Activated T-cell treated with anti-CD3 and anti-CD28 coated beads, Interleukin-2, amount 50 U/mL, for 72 hours (primary cell): Measurements from ENCODE around the gene CREB5. TPM values are rescaled to one million over a fixed set of nuclear protein-coding genes. Genes with fewer than 3 reads are reported as not detected.
"Not testable (repeated sequence)": the region's sequence is repeated elsewhere in the genome, so short reads cannot be mapped to it uniquely, and the experiment has no call there.

ENCODE experiments used
- ATAC-seq, 2 donors: fragments of 150-1000 bp; cut with Tn5 transposase; replicated peaks in 1 of 2; 2 replicates each; pipeline ENCODE4 v1.10.0; 2021; ENCODE audit warnings: moderate library complexity in 2 of 2, mild to moderate bottlenecking in 1 of 2
- DNase-seq, 2 donors: peaks; one replicate each; pipeline ENCODE4 v3.0.0; 2021 to 2022; ENCODE audit warnings: mixed read lengths in 1 of 2
- H3K27ac Mint-ChIP-seq: one replicate; pipeline ENCODE4 v1.8.0; 2022; ENCODE audit warnings: mild to moderate bottlenecking, moderate library complexity, mixed read lengths
- H3K27me3 Mint-ChIP-seq: one replicate; pipeline ENCODE4 v1.8.0; 2022; ENCODE audit warnings: low read depth, mixed read lengths
- H3K36me3 Mint-ChIP-seq, 2 donors: one replicate each; pipeline ENCODE4 v1.8.0; 2022; ENCODE audit warnings: mixed read lengths in 2 of 2, mild to moderate bottlenecking in 1 of 2; ENCODE audit not compliant: insufficient read depth in 2 of 2
- H3K4me1 Mint-ChIP-seq: one replicate; pipeline ENCODE4 v1.8.0; 2022; ENCODE audit warnings: low read depth, mixed read lengths
- H3K4me3 Mint-ChIP-seq, 2 donors: one replicate each; pipeline ENCODE4 v1.8.0; 2022; ENCODE audit warnings: mild to moderate bottlenecking in 2 of 2, mixed read lengths in 2 of 2, moderate library complexity in 2 of 2
- H3K9me3 Mint-ChIP-seq, 2 donors: one replicate each; pipeline ENCODE4 v1.8.0; 2022; ENCODE audit warnings: mixed read lengths in 2 of 2
- total RNA-seq, 2 donors: library from RNA; stranded (reverse); gene quantifications; one replicate each; pipeline ENCODE4 v1.2.3, GENCODE V29; 2022

Gene CREB5
- total RNA-seq, 2 donors from 2014 or later = 1.2 to 1.9 TPM

- ATAC-seq = no peak
- DNase-seq = no peak
- Mint-ChIP-seq H3K4me1 (no peaks in the 10 kb centered on the region), H3K36me3 (peaks cover 0 to 2% of the 10 kb centered on the region in 2 donors), H3K27me3 (peaks cover 38% of the 10 kb centered on the region), H3K9me3 (peaks cover 3 to 4% of the 10 kb centered on the region in 2 donors), H3K4me3 (no peak overlapping the region), H3K27ac (no peak overlapping the region)
Observed at GRCh38 chr7:28544453-28545117, 132.3 kb downstream of the CREB5 start.

DNA sequence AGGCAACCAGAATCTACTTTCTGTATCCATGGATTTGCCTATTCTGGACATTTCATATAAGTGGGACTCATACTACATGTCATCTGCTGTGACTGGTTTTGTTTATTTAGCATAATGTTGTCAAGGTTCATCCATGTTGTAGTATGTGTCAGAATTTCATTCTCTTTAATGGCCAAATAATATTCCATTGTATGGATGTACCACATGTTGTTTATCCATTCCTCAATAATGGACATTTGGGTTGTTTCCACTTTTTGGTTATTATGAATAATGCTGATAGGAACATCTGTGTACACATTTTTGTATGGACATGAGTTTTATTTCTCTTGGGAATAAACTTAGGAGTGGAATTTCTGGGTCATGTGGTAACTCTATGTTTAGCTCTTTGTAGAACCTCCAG is 133.7 kb downstream of the CREB5 start:
- Mint-ChIP-seq H3K27me3 (peaks cover 34% of the 10 kb centered on the region), H3K27ac (no peak overlapping the region), H3K4me3 (no peak overlapping the region), H3K36me3 (peaks cover 0 to 2% of the 10 kb centered on the region in 2 donors), H3K4me1 (no peaks in the 10 kb centered on the region), H3K9me3 (peaks cover 3 to 4% of the 10 kb centered on the region in 2 donors)
- no peak for DNase-seq
- no peak for ATAC-seq

DNA sequence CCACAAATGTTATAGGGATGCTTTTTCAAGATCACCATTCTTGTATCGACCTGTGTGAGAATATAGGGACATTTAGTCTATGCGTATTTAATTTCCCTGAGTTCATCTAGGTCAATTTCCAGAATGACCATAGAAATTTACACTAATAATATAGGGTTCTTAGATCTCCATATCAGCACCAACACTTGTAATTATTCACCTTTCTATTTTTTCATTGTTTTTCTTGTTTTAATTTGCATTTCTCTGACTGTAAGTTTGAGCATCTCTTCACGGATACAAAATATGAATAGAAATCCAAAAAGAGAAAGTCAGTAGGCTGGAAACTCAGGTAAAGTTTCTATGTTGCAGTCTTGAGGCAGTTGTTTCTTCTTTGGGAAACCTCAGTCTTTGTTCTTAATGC is 134.8 kb downstream of the CREB5 start:
- H3K4me3 Mint-ChIP-seq = no peak overlapping the region
- H3K27ac Mint-ChIP-seq = no peak overlapping the region
- H3K36me3 Mint-ChIP-seq = peaks cover 0 to 2% of the 10 kb centered on the region in 2 donors
- ATAC-seq = no peak
- no peak for DNase-seq
- no peaks in the 10 kb centered on the region for H3K4me1 Mint-ChIP-seq
- peaks cover 39% of the 10 kb centered on the region for H3K27me3 Mint-ChIP-seq
- H3K9me3 Mint-ChIP-seq = peaks cover 3 to 4% of the 10 kb centered on the region in 2 donors

DNA sequence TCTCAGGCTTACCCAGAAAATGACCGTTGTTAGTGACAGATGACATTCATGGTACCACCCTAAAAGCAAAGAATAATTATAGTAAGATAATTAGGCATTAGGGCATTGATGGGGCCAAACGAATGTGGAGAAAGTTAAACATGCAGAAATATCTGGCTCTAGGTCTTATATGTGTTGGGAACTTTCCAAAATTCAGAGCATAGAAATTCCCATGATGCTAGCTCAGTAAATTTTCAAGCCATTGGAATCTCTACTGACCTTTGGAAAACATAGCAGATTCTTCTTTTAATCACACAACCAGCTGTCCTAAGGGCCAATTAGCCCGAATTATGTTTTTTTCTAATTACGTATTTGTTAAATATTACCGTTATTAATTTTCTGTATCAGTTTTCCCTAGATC is 136.1 kb downstream of the CREB5 start:
- no peaks in the 10 kb centered on the region for H3K4me1 Mint-ChIP-seq
- H3K27ac Mint-ChIP-seq = no peak overlapping the region
- ATAC-seq = no peak
- peaks cover 3 to 4% of the 10 kb centered on the region in 2 donors for H3K9me3 Mint-ChIP-seq
- H3K4me3 Mint-ChIP-seq = no peak overlapping the region
- H3K36me3 Mint-ChIP-seq = peaks cover 0 to 2% of the 10 kb centered on the region in 2 donors
- peaks cover 40% of the 10 kb centered on the region for H3K27me3 Mint-ChIP-seq
- no peak for DNase-seq

GRCh38 chr7:28549998-28550397 is 137.7 kb downstream of the CREB5 start:
- Mint-ChIP-seq H3K9me3 (peaks cover 3 to 4% of the 10 kb centered on the region in 2 donors), H3K4me1 (no peaks in the 10 kb centered on the region), H3K36me3 (peaks cover 0 to 2% of the 10 kb centered on the region in 2 donors), H3K27me3 (peaks cover 41% of the 10 kb centered on the region), H3K4me3 (no peak overlapping the region), H3K27ac (no peak overlapping the region)
- no peak for ATAC-seq
- no peak for DNase-seq

GRCh38 chr7:28550580-28551186 is 138.4 kb downstream of the CREB5 start:
- Mint-ChIP-seq H3K4me3 (no peak overlapping the region), H3K27ac (no peak overlapping the region), H3K36me3 (peaks cover 0 to 2% of the 10 kb centered on the region in 2 donors), H3K27me3 (peaks cover 40% of the 10 kb centered on the region), H3K9me3 (peaks cover 3% of the 10 kb centered on the region in 2 donors), H3K4me1 (no peaks in the 10 kb centered on the region)
- DNase-seq (no peak), ATAC-seq (no peak)

DNA sequence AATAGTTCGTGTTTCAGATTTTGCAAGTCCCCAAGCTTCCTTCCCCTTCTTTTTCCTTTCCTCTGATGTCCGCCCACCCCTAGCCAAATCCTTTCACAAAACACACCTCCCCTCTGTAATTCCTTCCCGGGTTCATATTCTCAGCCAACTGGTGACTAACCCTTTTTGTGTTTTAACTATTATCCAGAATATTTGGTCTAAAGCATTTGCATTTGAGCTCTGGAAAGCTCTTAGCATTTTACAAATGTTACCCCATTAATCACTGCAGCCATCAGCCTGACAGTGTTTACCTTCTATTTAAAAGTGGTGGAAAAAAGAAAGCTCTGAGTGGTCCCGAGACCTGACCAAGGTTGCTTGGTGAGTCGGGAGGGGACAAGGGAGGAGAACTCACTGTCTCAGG is 139.0 kb downstream of the CREB5 start:
- H3K36me3 Mint-ChIP-seq = peaks cover 0 to 2% of the 10 kb centered on the region in 2 donors
- H3K4me1 Mint-ChIP-seq = no peaks in the 10 kb centered on the region
- no peak overlapping the region for H3K4me3 Mint-ChIP-seq
- H3K27me3 Mint-ChIP-seq = peaks cover 35% of the 10 kb centered on the region
- H3K9me3 Mint-ChIP-seq = peaks cover 0 to 3% of the 10 kb centered on the region in 2 donors
- H3K27ac Mint-ChIP-seq = no peak overlapping the region
- ATAC-seq (no peak), DNase-seq (no peak)

DNA sequence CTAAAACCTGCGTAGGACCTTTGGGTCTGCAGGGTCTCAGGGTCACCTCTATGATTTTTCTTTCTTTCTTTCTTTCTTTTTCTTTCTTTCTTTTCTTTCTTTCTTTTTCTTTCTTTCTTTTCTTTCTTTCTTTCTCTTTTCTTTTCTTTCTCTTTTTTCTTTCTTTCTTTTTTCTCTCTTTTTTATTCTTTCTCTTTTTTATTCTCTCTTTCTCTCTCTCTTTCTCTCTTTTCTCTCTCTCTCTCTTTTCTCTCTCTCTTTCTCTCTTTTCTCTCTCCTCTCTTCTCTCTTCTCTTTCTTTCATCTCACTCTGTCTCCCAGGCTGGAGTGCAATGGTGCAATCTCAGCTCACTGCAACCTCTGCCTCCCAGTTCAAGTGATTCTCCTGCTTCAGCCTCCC is 139.4 kb downstream of the CREB5 start:
- not testable (repeated sequence) for H3K4me3 Mint-ChIP-seq

GRCh38 chr7:28554802-28555471 is 142.6 kb downstream of the CREB5 start:
- DNase-seq = no peak
- H3K27me3 Mint-ChIP-seq = peaks cover 45% of the 10 kb centered on the region
- H3K4me3 Mint-ChIP-seq = no peak overlapping the region

More for the DNA sequence above, 139.4 kb downstream of the CREB5 start:
- DNase-seq, ATAC-seq, H3K36me3 Mint-ChIP-seq, H3K4me1 Mint-ChIP-seq, H3K27ac Mint-ChIP-seq, H3K9me3 Mint-ChIP-seq: not testable (repeated sequence)
- H3K27me3 Mint-ChIP-seq = peaks cover 39% of the 10 kb centered on the region

GRCh38 chr7:28556025-28556424 is 143.7 kb downstream of the CREB5 start:
- H3K27ac Mint-ChIP-seq = no peak overlapping the region
- no peaks in the 10 kb centered on the region for H3K9me3 Mint-ChIP-seq
- no peaks in the 10 kb centered on the region for H3K4me1 Mint-ChIP-seq
- DNase-seq (no peak), ATAC-seq (no peak)
- peaks cover 46% of the 10 kb centered on the region for H3K27me3 Mint-ChIP-seq
- no peaks in the 10 kb centered on the region for H3K36me3 Mint-ChIP-seq
- H3K4me3 Mint-ChIP-seq = no peak overlapping the region

More at GRCh38 chr7:28554802-28555471, 142.6 kb downstream of the CREB5 start:
- Mint-ChIP-seq H3K36me3 (no peaks in the 10 kb centered on the region), H3K9me3 (no peaks in the 10 kb centered on the region), H3K27ac (no peak overlapping the region), H3K4me1 (no peaks in the 10 kb centered on the region)
- ATAC-seq = no peak

DNA sequence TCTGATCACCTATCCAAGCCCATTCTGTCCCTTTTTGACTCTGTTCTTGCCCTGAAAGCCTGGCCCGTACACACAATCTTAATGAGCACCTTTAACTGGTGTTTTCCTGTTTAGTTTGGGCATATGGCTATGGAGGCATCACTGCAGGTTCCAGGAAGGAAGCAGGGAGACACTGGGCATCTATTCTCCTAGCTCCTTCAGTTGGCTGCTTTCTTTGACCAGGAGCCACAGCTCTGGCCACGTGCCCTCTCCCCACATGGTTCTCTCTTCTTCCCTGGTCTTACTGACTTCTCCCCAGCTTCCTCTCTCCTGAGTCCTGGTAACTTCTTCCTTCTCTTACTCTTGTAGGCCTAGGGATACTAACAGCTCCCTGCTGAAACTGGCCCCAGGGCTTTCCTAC is 144.4 kb downstream of the CREB5 start:
- H3K4me3 Mint-ChIP-seq = no peak overlapping the region
- no peak overlapping the region for H3K27ac Mint-ChIP-seq
- H3K4me1 Mint-ChIP-seq = no peaks in the 10 kb centered on the region
- DNase-seq (no peak), ATAC-seq (no peak)
- peaks cover 39% of the 10 kb centered on the region for H3K27me3 Mint-ChIP-seq
- no peaks in the 10 kb centered on the region for H3K36me3 Mint-ChIP-seq
- no peaks in the 10 kb centered on the region for H3K9me3 Mint-ChIP-seq

GRCh38 chr7:28558236-28558635 is 145.9 kb downstream of the CREB5 start:
- no peaks in the 10 kb centered on the region for H3K4me1 Mint-ChIP-seq
- no peak for DNase-seq
- no peaks in the 10 kb centered on the region for H3K9me3 Mint-ChIP-seq
- H3K27me3 Mint-ChIP-seq = peaks cover 31% of the 10 kb centered on the region
- no peak overlapping the region for H3K27ac Mint-ChIP-seq
- no peak overlapping the region for H3K4me3 Mint-ChIP-seq
- no peaks in the 10 kb centered on the region for H3K36me3 Mint-ChIP-seq
- no peak for ATAC-seq

GRCh38 chr7:28560767-28561166 is 148.4 kb downstream of the CREB5 start:
- no peak for ATAC-seq
- Mint-ChIP-seq H3K4me3 (no peak overlapping the region), H3K36me3 (no peaks in the 10 kb centered on the region), H3K27ac (no peak overlapping the region), H3K27me3 (peaks cover 22% of the 10 kb centered on the region), H3K9me3 (no peaks in the 10 kb centered on the region), H3K4me1 (no peaks in the 10 kb centered on the region)
- no peak for DNase-seq
